H9 (cell line): Measurements from ENCODE around the gene TSPAN5. TPM values are rescaled to one million over a fixed set of nuclear protein-coding genes. Genes with fewer than 3 reads are reported as not detected.

ENCODE experiments used
- DNase-seq: peaks from one replicate; pipeline ENCODE4 v3.0.0-alpha.2; 2017
- H2AFZ ChIP-seq: one replicate; pipeline ENCODE4 v1.6.1; 2013; ENCODE audit warnings: mild to moderate bottlenecking, low read length, control low read depth, moderate library complexity
- H2AK5ac ChIP-seq: 2 replicates; pipeline ENCODE4 v1.6.1; 2013; ENCODE audit warnings: low read length, control low read depth, mixed read lengths; ENCODE audit not compliant: insufficient read length
- H2BK120ac ChIP-seq: one replicate; pipeline ENCODE4 v1.6.1; 2013; ENCODE audit warnings: low read depth, mild to moderate bottlenecking, low read length, control low read depth, inconsistent platforms; ENCODE audit not compliant: poor library complexity, severe bottlenecking
- H2BK12ac ChIP-seq: 2 replicates; pipeline ENCODE4 v1.6.1; 2013; ENCODE audit warnings: low read length, control low read depth, mixed read lengths, low read depth; ENCODE audit not compliant: insufficient read length
- H2BK15ac ChIP-seq: 2 replicates; pipeline ENCODE4 v1.6.1; 2013; ENCODE audit warnings: low read depth, low read length, control low read depth
- H2BK20ac ChIP-seq: one replicate; pipeline ENCODE4 v1.6.1; 2013; ENCODE audit warnings: low read depth, mild to moderate bottlenecking, low read length, control low read depth, inconsistent platforms; ENCODE audit not compliant: poor library complexity, severe bottlenecking
- H2BK5ac ChIP-seq: 2 replicates; pipeline ENCODE4 v1.6.1; 2013; ENCODE audit warnings: low read length, control low read depth, mixed read lengths; ENCODE audit not compliant: insufficient read length
- H3K14ac ChIP-seq: 2 replicates; pipeline ENCODE4 v1.6.1; 2013; ENCODE audit warnings: low read length, control low read depth; ENCODE audit not compliant: insufficient read depth
- H3K18ac ChIP-seq: 2 replicates; pipeline ENCODE4 v1.6.1; 2013; ENCODE audit warnings: low read depth, mild to moderate bottlenecking, mixed read lengths, low read length, control low read depth; ENCODE audit not compliant: insufficient read length
- H3K23ac ChIP-seq: 2 replicates; pipeline ENCODE4 v1.6.1; 2013; ENCODE audit warnings: low read length, control low read depth, mixed read lengths, low read depth; ENCODE audit not compliant: insufficient read length
- H3K23me2 ChIP-seq: 2 replicates; pipeline ENCODE4 v1.6.1; 2013; ENCODE audit warnings: low read depth, mild to moderate bottlenecking, mixed read lengths, low read length, control low read depth; ENCODE audit not compliant: insufficient read length, poor library complexity, severe bottlenecking
- H3K27ac ChIP-seq: 2 replicates; pipeline ENCODE4 v1.5.1; 2013; ENCODE audit warnings: low read length, control low read depth, mixed read lengths, low read depth; ENCODE audit not compliant: insufficient read length
- H3K27me3 ChIP-seq: 2 replicates; pipeline ENCODE4 v1.6.1; 2013; ENCODE audit warnings: low read length, control low read depth, inconsistent platforms; ENCODE audit not compliant: insufficient read depth
- H3K4ac ChIP-seq: 2 replicates; pipeline ENCODE4 v1.6.1; 2013; ENCODE audit warnings: low read depth, mild to moderate bottlenecking, control low read depth, inconsistent platforms, low read length, moderate library complexity
- H3K4me1 ChIP-seq: 2 replicates; pipeline ENCODE4 v1.6.1; 2013; ENCODE audit warnings: low read length, control low read depth, inconsistent platforms; ENCODE audit not compliant: insufficient read depth
- H3K4me2 ChIP-seq: 2 replicates; pipeline ENCODE4 v1.6.1; 2013; ENCODE audit warnings: low read length, control low read depth, mixed read lengths; ENCODE audit not compliant: insufficient read length, insufficient read depth
- H3K56ac ChIP-seq: 2 replicates; pipeline ENCODE4 v1.6.1; 2013; ENCODE audit warnings: low read depth, mild to moderate bottlenecking, mixed read lengths, low read length, control low read depth; ENCODE audit not compliant: insufficient read length
- H3K79me1 ChIP-seq: 2 replicates; pipeline ENCODE4 v1.6.1; 2013; ENCODE audit warnings: low read depth, mild to moderate bottlenecking, moderate library complexity, low read length, control low read depth, inconsistent platforms; ENCODE audit not compliant: insufficient read depth, poor library complexity, severe bottlenecking
- H3K79me2 ChIP-seq: 2 replicates; pipeline ENCODE4 v1.6.1; 2013; ENCODE audit warnings: low read length, control low read depth, inconsistent platforms; ENCODE audit not compliant: insufficient read depth
- H3K9ac ChIP-seq: 2 replicates; pipeline ENCODE4 v1.6.1; 2013; ENCODE audit warnings: low read length, control low read depth, mixed read lengths; ENCODE audit not compliant: insufficient read length; ENCODE audit errors: extremely low read depth
- H3K9me3 ChIP-seq: one replicate; pipeline ENCODE4 v1.6.1; 2013; ENCODE audit warnings: low read depth, low read length, inconsistent platforms; ENCODE audit not compliant: control insufficient read depth
- H3T11ph ChIP-seq: one replicate; pipeline ENCODE4 v1.6.1; 2013; ENCODE audit warnings: mild to moderate bottlenecking, low read length, control low read depth, inconsistent platforms
- H4K20me1 ChIP-seq: one replicate; pipeline ENCODE4 v1.6.1; 2013; ENCODE audit not compliant: control insufficient read depth, insufficient read length, insufficient read depth
- H4K5ac ChIP-seq: 2 replicates; pipeline ENCODE4 v1.6.1; 2013; ENCODE audit warnings: low read depth, mild to moderate bottlenecking, mixed read lengths, low read length, control low read depth; ENCODE audit not compliant: insufficient read length
- H4K8ac ChIP-seq: replicated peaks from 2 replicates; pipeline ENCODE4 v1.6.1; 2013; ENCODE audit warnings: low read length, control low read depth, mixed read lengths, low read depth; ENCODE audit not compliant: insufficient read length
- H4K91ac ChIP-seq: 2 replicates; pipeline ENCODE4 v1.6.1; 2013; ENCODE audit warnings: low read depth, mild to moderate bottlenecking, moderate library complexity, mixed read lengths, low read length, control low read depth; ENCODE audit not compliant: insufficient read length
- H3K27ac Mint-ChIP-seq, 3 experiments: 2 replicates in 2 of 3; 3 replicates in 1 of 3; pipeline ENCODE4 v1.8.0; 2020 to 2021; ENCODE audit warnings: mixed read lengths in 3 of 3, mild to moderate bottlenecking in 1 of 3, moderate library complexity in 1 of 3
- H3K27me3 Mint-ChIP-seq: 2 replicates; pipeline ENCODE4 v1.8.0; 2021; ENCODE audit warnings: low read depth, mild to moderate bottlenecking, moderate library complexity, mixed read lengths
- H3K36me3 Mint-ChIP-seq, 3 experiments: 2 replicates in 2 of 3; 3 replicates in 1 of 3; pipeline ENCODE4 v1.8.0; 2020 to 2021; ENCODE audit warnings: low read depth in 3 of 3, mixed read lengths in 3 of 3; ENCODE audit not compliant: insufficient read depth in 1 of 3
- H3K4me1 Mint-ChIP-seq, 2 experiments: 2 replicates each; pipeline ENCODE4 v1.8.0; 2020; ENCODE audit warnings: mixed read lengths in 2 of 2
- H3K4me3 Mint-ChIP-seq, 2 experiments: 2 replicates in 1 of 2; 3 replicates in 1 of 2; pipeline ENCODE4 v1.8.0; 2020 to 2021; ENCODE audit warnings: mild to moderate bottlenecking in 2 of 2, mixed read lengths in 2 of 2, moderate library complexity in 1 of 2
- H3K9me3 Mint-ChIP-seq, 2 experiments: 2 replicates in 1 of 2; 3 replicates in 1 of 2; pipeline ENCODE4 v1.8.0; 2020; ENCODE audit warnings: mild to moderate bottlenecking in 2 of 2, mixed read lengths in 2 of 2, moderate library complexity in 1 of 2
- CTCF ChIP-seq: fragments of 200-600 bp; sonication (generic); conservative IDR thresholded peaks from 3 replicates; pipeline ENCODE4 v1.8.0; 2021; ENCODE audit warnings: antibody characterized with exemption, mild to moderate bottlenecking
- WGBS: extraction: QIAGEN DNeasy Blood & Tissue Kit; methylation state at CpG from one replicate; pipeline ENCODE4 v1.1.7; 2013; ENCODE audit warnings: missing lambda C conversion rate, low lambda C conversion rate, mixed read lengths; ENCODE audit not compliant: insufficient read length; ENCODE audit errors: extremely low coverage; 5-methylcytosine and 5-hydroxymethylcytosine counted together
- total RNA-seq: library from RNA; stranded (reverse); gene quantifications from 2 replicates; pipeline ENCODE4 v1.2.1, GENCODE V29; 2021

Gene TSPAN5
- total RNA-seq, 1 experiment from 2014 or later: 7.0 TPM

GRCh38 chr4:98482503-98482846 lies 175.9 kb downstream of the TSPAN5 start:
- TF ChIP-seq CTCF: no peak
- no peak overlapping the region for H2BK15ac ChIP-seq
- no peak overlapping the region for H4K8ac ChIP-seq
- Mint-ChIP-seq H3K27me3 (no peaks in the 10 kb centered on the region), H3K4me1 (peaks cover 37 to 41% of the 10 kb centered on the region in 2 experiments), H3K9me3 (no peaks in the 10 kb centered on the region), H3K27ac (0 out of 7 replicates have a peak overlapping the region, but pooled peaks of 1 of the 3 experiments have one; percentile 31), H3K4me3 (no peak overlapping the region), H3K36me3 (peaks cover 0 to 5% (median 0%) of the 10 kb centered on the region in 3 experiments; a peak in 3 of 7 replicates)
- H2BK120ac ChIP-seq: no peak overlapping the region
- H3K14ac ChIP-seq: no peak overlapping the region
- DNase-seq: no peak
- H3K9ac ChIP-seq: no peak overlapping the region
- no peak overlapping the region for H2AK5ac ChIP-seq
- no peak overlapping the region for H4K5ac ChIP-seq
- H4K20me1 ChIP-seq: no peaks in the 10 kb centered on the region
- no peaks in the 10 kb centered on the region for H3K27me3 ChIP-seq
- H3K18ac ChIP-seq: no peak overlapping the region
- H2AFZ ChIP-seq: no peak overlapping the region
- no peak overlapping the region for H3K4me2 ChIP-seq
- no peak overlapping the region for H2BK5ac ChIP-seq
- no CpG with 5 or more reads among the region's 3 CpGs for WGBS
- no peak overlapping the region for H2BK12ac ChIP-seq
- H3K4me1 ChIP-seq: peaks cover 7% of the 10 kb centered on the region; the same call in 1 of the 2 replicates
- H3T11ph ChIP-seq: no peak overlapping the region
- H3K23me2 ChIP-seq: no peaks in the 10 kb centered on the region
- no peak overlapping the region for H3K4ac ChIP-seq
- no peak overlapping the region for H3K23ac ChIP-seq
- H4K91ac ChIP-seq: no peak overlapping the region
- no peaks in the 10 kb centered on the region for H3K9me3 ChIP-seq
- no peak overlapping the region for H3K56ac ChIP-seq
- no peaks in the 10 kb centered on the region for H3K79me2 ChIP-seq
- no peak overlapping the region for H3K27ac ChIP-seq
- H3K79me1 ChIP-seq: no peaks in the 10 kb centered on the region
- H2BK20ac ChIP-seq: no peak overlapping the region
